Endodermal cell (in vitro differentiated cells): ENCODE measurements around the gene CRIP2. TPM values are rescaled to one million over a fixed set of nuclear protein-coding genes. Genes with fewer than 3 reads are reported as not detected.

Source experiments
- DNase-seq: peaks from one replicate; pipeline ENCODE4 v3.0.0-alpha.2; 2017
- H3K27ac ChIP-seq: 2 replicates; pipeline ENCODE4 v1.5.1; 2013; ENCODE audit warnings: mild to moderate bottlenecking, low read depth, low read length, moderate library complexity
- H3K27me3 ChIP-seq: 2 replicates; pipeline ENCODE4 v1.6.1; 2013; ENCODE audit warnings: mild to moderate bottlenecking, low read length, moderate library complexity; ENCODE audit not compliant: insufficient read depth, control insufficient read depth, poor library complexity, severe bottlenecking
- H3K36me3 ChIP-seq: 2 replicates; pipeline ENCODE4 v1.7.0; 2013; ENCODE audit warnings: mild to moderate bottlenecking, low read length, moderate library complexity; ENCODE audit not compliant: control insufficient read depth, insufficient read depth
- H3K4me1 ChIP-seq: one replicate; pipeline ENCODE4 v1.7.0; 2013; ENCODE audit warnings: low read length; ENCODE audit not compliant: control insufficient read depth, insufficient read depth
- H3K4me3 ChIP-seq: 2 replicates; pipeline ENCODE4 v1.5.1; 2013; ENCODE audit warnings: mild to moderate bottlenecking, low read length, moderate library complexity
- H3K9ac ChIP-seq: 2 replicates; pipeline ENCODE4 v1.6.1; 2013; ENCODE audit warnings: mild to moderate bottlenecking, low read length, moderate library complexity; ENCODE audit not compliant: poor library complexity, severe bottlenecking; ENCODE audit errors: extremely low read depth
- H3K9me3 ChIP-seq: 2 replicates; pipeline ENCODE4 v1.6.1; 2013; ENCODE audit warnings: mild to moderate bottlenecking, low read length, moderate library complexity; ENCODE audit not compliant: control insufficient read depth
- H3K27ac Mint-ChIP-seq: 2 replicates; pipeline ENCODE4 v1.8.0; 2020; ENCODE audit warnings: mixed read lengths
- H3K27me3 Mint-ChIP-seq: 2 replicates; pipeline ENCODE4 v1.8.0; 2021; ENCODE audit warnings: mild to moderate bottlenecking, mixed read lengths; ENCODE audit not compliant: insufficient read depth
- H3K36me3 Mint-ChIP-seq: 2 replicates; pipeline ENCODE4 v1.8.0; 2020; ENCODE audit warnings: low read depth, mixed read lengths
- H3K4me1 Mint-ChIP-seq: 2 replicates; pipeline ENCODE4 v1.8.0; 2020; ENCODE audit warnings: mixed read lengths
- H3K4me3 Mint-ChIP-seq: 2 replicates; pipeline ENCODE4 v1.8.0; 2020; ENCODE audit warnings: mild to moderate bottlenecking, moderate library complexity, mixed read lengths
- H3K9me3 Mint-ChIP-seq: 2 replicates; pipeline ENCODE4 v1.8.0; 2020; ENCODE audit warnings: mild to moderate bottlenecking, mixed read lengths
- WGBS, 2 experiments: methylation state at CpG; one replicate each; pipeline versions ENCODE4 v1.1.5 to v1.1.7; 2013; ENCODE audit warnings: missing lambda C conversion rate in 2 of 2, mixed read lengths in 1 of 2; ENCODE audit not compliant: insufficient coverage in 1 of 2, insufficient read length in 1 of 2; 5-methylcytosine and 5-hydroxymethylcytosine counted together
- total RNA-seq, 2 donors: library from RNA; stranded (reverse); fragmentation: NEBNext Ultra II Directional in 1 of 2; extraction: Animal tissue kit (Norgen Biotek cat#: 25700) in 1 of 2; gene quantifications; 2 replicates in 1 of 2; 3 replicates in 1 of 2; pipeline ENCODE4 v1.2.1, GENCODE V29; 2021
- TF ChIP-seq, protein P1 (sequence below): fragments of 200-600 bp; sonication (generic); conservative IDR thresholded peaks from 2 replicates; pipeline ENCODE4 v1.5.0; 2021; ENCODE audit warnings: antibody characterized with exemption, mild to moderate bottlenecking

The CRIP2 gene
- total RNA-seq, 2 donors from 2014 or later = 3.9 to 5.3 TPM

DNA sequence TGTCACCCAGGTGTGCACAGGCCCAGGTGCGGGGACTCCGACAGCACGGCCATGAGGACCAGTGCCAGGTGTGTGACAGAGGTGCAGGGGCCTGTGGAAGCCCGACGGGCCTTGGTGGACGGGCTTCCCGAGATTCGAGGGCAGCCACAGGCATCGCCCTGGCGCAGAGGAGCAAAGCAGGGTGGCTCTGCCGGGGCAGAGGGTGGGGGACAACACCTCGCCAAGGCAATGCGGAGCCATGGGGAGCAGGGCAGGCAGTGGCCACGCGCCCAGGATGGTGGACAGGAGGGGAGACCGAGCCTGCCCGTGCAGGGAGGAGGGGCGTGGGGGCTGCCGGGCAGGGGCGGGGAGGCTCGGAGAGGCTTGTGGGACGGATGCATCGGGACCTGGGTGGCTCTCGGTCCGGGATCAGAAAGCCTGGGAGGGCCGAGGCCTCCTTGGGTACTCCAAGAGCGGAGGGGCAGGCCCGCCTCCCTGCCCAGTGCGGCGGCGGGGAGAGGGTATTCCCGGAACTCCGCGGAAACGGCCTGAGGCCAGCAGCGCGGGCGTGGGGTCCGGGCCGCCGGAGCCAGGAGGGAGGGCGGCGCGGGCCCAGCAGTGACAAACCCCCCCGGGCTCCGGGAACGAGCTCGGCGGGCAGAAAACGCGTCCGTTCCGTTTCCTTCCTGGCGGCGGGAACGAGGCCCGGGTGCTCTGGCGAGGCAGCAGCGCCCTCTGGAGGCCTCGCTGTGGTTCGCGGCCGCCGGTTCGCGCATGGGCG, 53.4 kb downstream of the CRIP2 start:
- H3K4me3 Mint-ChIP-seq = peak overlapping the region; percentile 33
- H3K27ac Mint-ChIP-seq = no peak overlapping the region
- H3K9me3 Mint-ChIP-seq = peaks cover 10% of the 10 kb centered on the region
- H3K9me3 ChIP-seq = no peaks in the 10 kb centered on the region
- H3K27me3 Mint-ChIP-seq = peaks cover 51% of the 10 kb centered on the region
- no peaks in the 10 kb centered on the region for H3K4me1 ChIP-seq
- H3K27me3 ChIP-seq = peaks cover 48% of the 10 kb centered on the region
- no peaks in the 10 kb centered on the region for H3K36me3 ChIP-seq
- TF ChIP-seq, protein P1, sequence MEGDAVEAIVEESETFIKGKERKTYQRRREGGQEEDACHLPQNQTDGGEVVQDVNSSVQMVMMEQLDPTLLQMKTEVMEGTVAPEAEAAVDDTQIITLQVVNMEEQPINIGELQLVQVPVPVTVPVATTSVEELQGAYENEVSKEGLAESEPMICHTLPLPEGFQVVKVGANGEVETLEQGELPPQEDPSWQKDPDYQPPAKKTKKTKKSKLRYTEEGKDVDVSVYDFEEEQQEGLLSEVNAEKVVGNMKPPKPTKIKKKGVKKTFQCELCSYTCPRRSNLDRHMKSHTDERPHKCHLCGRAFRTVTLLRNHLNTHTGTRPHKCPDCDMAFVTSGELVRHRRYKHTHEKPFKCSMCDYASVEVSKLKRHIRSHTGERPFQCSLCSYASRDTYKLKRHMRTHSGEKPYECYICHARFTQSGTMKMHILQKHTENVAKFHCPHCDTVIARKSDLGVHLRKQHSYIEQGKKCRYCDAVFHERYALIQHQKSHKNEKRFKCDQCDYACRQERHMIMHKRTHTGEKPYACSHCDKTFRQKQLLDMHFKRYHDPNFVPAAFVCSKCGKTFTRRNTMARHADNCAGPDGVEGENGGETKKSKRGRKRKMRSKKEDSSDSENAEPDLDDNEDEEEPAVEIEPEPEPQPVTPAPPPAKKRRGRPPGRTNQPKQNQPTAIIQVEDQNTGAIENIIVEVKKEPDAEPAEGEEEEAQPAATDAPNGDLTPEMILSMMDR = peak; percentile 86
- no peak overlapping the region for H3K27ac ChIP-seq
- 33 to 37% methylated on average over 19 to 67 of the region's 67 CpGs for WGBS, 2 experiments
- no peaks in the 10 kb centered on the region for H3K36me3 Mint-ChIP-seq
- H3K4me1 Mint-ChIP-seq = no peaks in the 10 kb centered on the region
- DNase-seq = peak; percentile 88
- no peak overlapping the region for H3K9ac ChIP-seq
- no peak overlapping the region for H3K4me3 ChIP-seq

DNA sequence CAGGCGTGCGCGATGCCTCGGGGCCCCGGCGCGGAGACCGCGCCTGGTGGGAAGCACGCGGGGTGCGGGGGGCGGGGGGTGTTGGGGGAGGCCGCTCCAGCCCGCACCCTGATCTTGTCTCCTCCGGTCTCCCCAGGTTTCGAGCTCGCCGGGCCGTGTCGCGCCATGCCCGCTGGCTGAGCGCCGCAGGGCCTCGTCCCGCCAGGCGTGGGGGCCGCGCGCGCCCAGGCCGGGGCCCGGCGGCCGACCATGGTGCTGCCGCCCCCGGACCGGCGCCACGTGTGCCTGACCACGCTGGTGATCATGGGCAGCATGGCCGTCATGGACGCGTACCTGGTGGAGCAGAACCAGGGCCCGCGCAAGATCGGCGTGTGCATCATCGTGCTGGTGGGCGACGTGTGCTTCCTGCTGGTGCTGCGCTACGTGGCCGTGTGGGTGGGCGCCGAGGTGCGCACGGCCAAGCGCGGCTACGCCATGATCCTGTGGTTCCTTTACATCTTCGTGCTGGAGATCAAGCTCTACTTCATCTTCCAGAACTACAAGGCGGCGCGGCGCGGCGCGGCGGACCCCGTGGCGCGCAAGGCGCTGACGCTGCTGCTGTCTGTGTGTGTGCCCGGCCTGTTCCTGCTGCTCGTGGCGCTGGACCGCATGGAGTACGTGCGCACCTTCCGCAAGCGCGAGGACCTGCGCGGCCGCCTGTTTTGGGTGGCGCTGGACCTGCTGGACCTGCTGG, 54.1 kb downstream of the CRIP2 start:
- Mint-ChIP-seq H3K36me3 (no peaks in the 10 kb centered on the region), H3K4me3 (peak overlapping the region; percentile 21), H3K4me1 (no peaks in the 10 kb centered on the region), H3K27me3 (peaks cover 46% of the 10 kb centered on the region), H3K27ac (no peak overlapping the region), H3K9me3 (peaks cover 16% of the 10 kb centered on the region)
- Histone ChIP-seq H3K9me3 (no peaks in the 10 kb centered on the region), H3K4me3 (no peak overlapping the region), H3K36me3 (no peaks in the 10 kb centered on the region), H3K9ac (no peak overlapping the region), H3K4me1 (no peaks in the 10 kb centered on the region), H3K27ac (no peak overlapping the region), H3K27me3 (peaks cover 44% of the 10 kb centered on the region)
- TF ChIP-seq, protein P1 = no peak
- DNase-seq = no peak
- WGBS, 2 experiments = 58 to 84% methylated on average over 51 to 89 of the region's 89 CpGs

DNA sequence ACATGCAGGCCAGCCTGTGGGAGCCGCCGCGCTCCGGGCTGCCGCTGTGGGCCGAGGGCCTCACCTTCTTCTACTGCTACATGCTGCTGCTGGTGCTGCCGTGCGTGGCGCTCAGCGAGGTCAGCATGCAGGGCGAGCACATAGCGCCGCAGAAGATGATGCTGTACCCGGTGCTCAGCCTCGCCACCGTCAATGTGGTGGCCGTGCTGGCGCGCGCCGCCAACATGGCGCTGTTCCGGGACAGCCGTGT, 54.6 kb downstream of the CRIP2 start:
- Histone ChIP-seq H3K27ac (no peak overlapping the region), H3K4me3 (no peak overlapping the region), H3K27me3 (peaks cover 39% of the 10 kb centered on the region), H3K36me3 (no peaks in the 10 kb centered on the region), H3K9ac (no peak overlapping the region), H3K9me3 (no peaks in the 10 kb centered on the region), H3K4me1 (no peaks in the 10 kb centered on the region)
- no peak for DNase-seq
- Mint-ChIP-seq H3K36me3 (no peaks in the 10 kb centered on the region), H3K9me3 (peaks cover 21% of the 10 kb centered on the region), H3K27me3 (peaks cover 44% of the 10 kb centered on the region), H3K4me1 (no peaks in the 10 kb centered on the region), H3K4me3 (no peak overlapping the region), H3K27ac (no peak overlapping the region)
- 94 to 95% methylated on average over 19 to 24 of the region's 24 CpGs for WGBS, 2 experiments
- TF ChIP-seq, protein P1 = no peak

Other genes with a start within 250 kb of the CRIP2 start
- gene BTBD6, start 226.3 kb upstream of the CRIP2 start, total RNA-seq = 10 to 100 TPM; 21.8 to 26.9 TPM
- gene BRF1, start 173.8 kb upstream of the CRIP2 start, total RNA-seq = 10 to 100 TPM; 37.0 to 44.5 TPM
- 100 to 1,000 TPM; 117 to 121 TPM for gene PACS2, start 160.1 kb upstream of the CRIP2 start, total RNA-seq
- 1 to 10 TPM; 1.9 to 3.5 TPM for gene TEX22, start 76.3 kb upstream of the CRIP2 start, total RNA-seq
- gene MTA1, start 55.0 kb upstream of the CRIP2 start, total RNA-seq = 100 to 1,000 TPM; 245 to 246 TPM
- gene CRIP1, start 12.1 kb downstream of the CRIP2 start, total RNA-seq = 10 to 100 TPM in 1 of 2 donors, 1 to 10 TPM in 1; 7.0 to 47.1 TPM
- 10 to 100 TPM in 1 of 2 donors, 1 to 10 TPM in 1; 9.1 to 23.8 TPM for gene TEDC1, start 16.4 kb downstream of the CRIP2 start, total RNA-seq
- 1 to 10 TPM in 1 of 2 donors, under 1 TPM in 1; 0.29 to 1.5 TPM for gene TMEM121, start 51.8 kb downstream of the CRIP2 start, total RNA-seq